ENCODE results near the gene DEGS2. TPM values are rescaled to one million over a fixed set of nuclear protein-coding genes. Genes with fewer than 3 reads are reported as not detected.

Gene DEGS2
- total RNA-seq, 1 donor from 2014 or later, result 1.3 TPM

- Mint-ChIP-seq H3K4me3 (ENCODE audit: low read depth) (no peak overlapping the region), H3K27me3 (peaks cover 3% of the 10 kb centered on the region), H3K4me1 (ENCODE audit: low read depth) (peaks cover 2% of the 10 kb centered on the region), H3K27ac (no peak overlapping the region), H3K9me3 (ENCODE audit: low read depth) (peaks cover 2% of the 10 kb centered on the region), H3K36me3 (ENCODE audit: insufficient read depth) (peaks cover 2% of the 10 kb centered on the region)
- TF ChIP-seq, protein P1, sequence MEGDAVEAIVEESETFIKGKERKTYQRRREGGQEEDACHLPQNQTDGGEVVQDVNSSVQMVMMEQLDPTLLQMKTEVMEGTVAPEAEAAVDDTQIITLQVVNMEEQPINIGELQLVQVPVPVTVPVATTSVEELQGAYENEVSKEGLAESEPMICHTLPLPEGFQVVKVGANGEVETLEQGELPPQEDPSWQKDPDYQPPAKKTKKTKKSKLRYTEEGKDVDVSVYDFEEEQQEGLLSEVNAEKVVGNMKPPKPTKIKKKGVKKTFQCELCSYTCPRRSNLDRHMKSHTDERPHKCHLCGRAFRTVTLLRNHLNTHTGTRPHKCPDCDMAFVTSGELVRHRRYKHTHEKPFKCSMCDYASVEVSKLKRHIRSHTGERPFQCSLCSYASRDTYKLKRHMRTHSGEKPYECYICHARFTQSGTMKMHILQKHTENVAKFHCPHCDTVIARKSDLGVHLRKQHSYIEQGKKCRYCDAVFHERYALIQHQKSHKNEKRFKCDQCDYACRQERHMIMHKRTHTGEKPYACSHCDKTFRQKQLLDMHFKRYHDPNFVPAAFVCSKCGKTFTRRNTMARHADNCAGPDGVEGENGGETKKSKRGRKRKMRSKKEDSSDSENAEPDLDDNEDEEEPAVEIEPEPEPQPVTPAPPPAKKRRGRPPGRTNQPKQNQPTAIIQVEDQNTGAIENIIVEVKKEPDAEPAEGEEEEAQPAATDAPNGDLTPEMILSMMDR (IDR thresholded peaks at IDR 0.05; ENCODE audit: unreplicated experiment), result no peak
- DNase-seq (ENCODE audit: low spot score, unreplicated experiment), result no peak
Measured at GRCh38 chr14:100149851-100150611, 9.4 kb downstream of the DEGS2 start.

- TF ChIP-seq, protein P1 (IDR thresholded peaks at IDR 0.05; ENCODE audit: unreplicated experiment), result no peak
- H3K9me3 Mint-ChIP-seq (ENCODE audit: low read depth), result no peaks in the 10 kb centered on the region
- H3K4me3 Mint-ChIP-seq (ENCODE audit: low read depth), result no peak overlapping the region
- no peak overlapping the region for H3K27ac Mint-ChIP-seq
- no peaks in the 10 kb centered on the region for H3K36me3 Mint-ChIP-seq (ENCODE audit: insufficient read depth)
- peaks cover 3% of the 10 kb centered on the region for H3K27me3 Mint-ChIP-seq
- peaks cover 4% of the 10 kb centered on the region for H3K4me1 Mint-ChIP-seq (ENCODE audit: low read depth)
- DNase-seq (ENCODE audit: low spot score, unreplicated experiment), result no peak
Measured at GRCh38 chr14:100148837-100149731, 10.4 kb downstream of the DEGS2 start.

GRCh38 chr14:100147691-100148464, 11.6 kb downstream of the DEGS2 start:
- H3K9me3 Mint-ChIP-seq (ENCODE audit: low read depth), result no peaks in the 10 kb centered on the region
- H3K4me3 Mint-ChIP-seq (ENCODE audit: low read depth), result no peak overlapping the region
- H3K36me3 Mint-ChIP-seq (ENCODE audit: insufficient read depth), result no peaks in the 10 kb centered on the region
- DNase-seq (ENCODE audit: low spot score, unreplicated experiment), result no peak
- H3K27ac Mint-ChIP-seq, result peak overlapping the region; percentile 29
- peaks cover 3% of the 10 kb centered on the region for H3K27me3 Mint-ChIP-seq
- TF ChIP-seq, protein P1 (IDR thresholded peaks at IDR 0.05; ENCODE audit: unreplicated experiment), result no peak
- H3K4me1 Mint-ChIP-seq (ENCODE audit: low read depth), result peaks cover 7% of the 10 kb centered on the region

- no peak for DNase-seq (ENCODE audit: low spot score, unreplicated experiment)
- TF ChIP-seq, protein P1 (IDR thresholded peaks at IDR 0.05; ENCODE audit: unreplicated experiment), result no peak
- peaks cover 3% of the 10 kb centered on the region for H3K27me3 Mint-ChIP-seq
- peaks cover 14% of the 10 kb centered on the region for H3K4me1 Mint-ChIP-seq (ENCODE audit: low read depth)
- no peak overlapping the region for H3K27ac Mint-ChIP-seq
- no peak overlapping the region for H3K4me3 Mint-ChIP-seq (ENCODE audit: low read depth)
- no peaks in the 10 kb centered on the region for H3K9me3 Mint-ChIP-seq (ENCODE audit: low read depth)
- no peaks in the 10 kb centered on the region for H3K36me3 Mint-ChIP-seq (ENCODE audit: insufficient read depth)
Measured at GRCh38 chr14:100147181-100147631, 12.2 kb downstream of the DEGS2 start.

Data from progenitor cell of endocrine pancreas (in vitro differentiated cells).